Liver (tissue), 9 donors: ENCODE results near the gene BDKRB2. TPM values are rescaled to one million over a fixed set of nuclear protein-coding genes. Genes with fewer than 3 reads are reported as not detected.

Experiments used
- DNase-seq: peaks from one replicate; pipeline ENCODE4 v3.0.0-alpha.2; 2017; ENCODE audit warnings: low spot score
- H3K27ac ChIP-seq, 2 donors: one replicate each; pipeline ENCODE4 v1.7.0; 2013; ENCODE audit warnings: inconsistent platforms in 2 of 2, low read length in 2 of 2, control low read depth in 1 of 2, low read depth in 1 of 2, mild to moderate bottlenecking in 1 of 2
- H3K27me3 ChIP-seq, 4 donors: one replicate each; pipeline versions ENCODE4 v1.6.1 to v1.7.0; 2013; ENCODE audit warnings: low read length in 3 of 4, inconsistent platforms in 1 of 4, mild to moderate bottlenecking in 1 of 4, moderate library complexity in 1 of 4; ENCODE audit not compliant: control insufficient read depth in 4 of 4, insufficient read depth in 4 of 4
- H3K36me3 ChIP-seq, 4 donors: one replicate each; pipeline versions ENCODE4 v1.6.1 to v1.7.0; 2013; ENCODE audit warnings: low read length in 3 of 4, mild to moderate bottlenecking in 3 of 4, low read depth in 1 of 4, moderate library complexity in 1 of 4; ENCODE audit not compliant: control insufficient read depth in 4 of 4, insufficient read depth in 3 of 4
- H3K4me1 ChIP-seq, 4 donors: one replicate each; pipeline versions ENCODE4 v1.6.1 to v1.7.0; 2013; ENCODE audit warnings: low read length in 3 of 4, mild to moderate bottlenecking in 3 of 4, moderate library complexity in 1 of 4; ENCODE audit not compliant: control insufficient read depth in 4 of 4, insufficient read depth in 4 of 4
- H3K4me3 ChIP-seq, 3 donors: one replicate each; pipeline versions ENCODE4 v1.6.1 to v1.7.0; 2013; ENCODE audit warnings: low read length in 3 of 3, control low read depth in 1 of 3, low read depth in 1 of 3, mild to moderate bottlenecking in 1 of 3
- H3K9ac ChIP-seq, 2 donors: one replicate each; pipeline ENCODE4 v1.7.0; 2013; ENCODE audit warnings: low read length in 2 of 2, mild to moderate bottlenecking in 2 of 2, moderate library complexity in 2 of 2, control low read depth in 1 of 2, low read depth in 1 of 2
- H3K9me3 ChIP-seq, 4 donors: one replicate each; pipeline versions ENCODE4 v1.6.1 to v1.7.0; 2013; ENCODE audit warnings: low read length in 3 of 4; ENCODE audit not compliant: control insufficient read depth in 4 of 4
- EGR1 ChIP-seq, 2 donors: IDR thresholded peaks; 2 replicates each; pipeline ENCODE4 v1.6.1; 2016 to 2018; ENCODE audit warnings: antibody characterized with exemption in 2 of 2, low read depth in 2 of 2
- FOXA1 ChIP-seq: IDR thresholded peaks from 2 replicates; pipeline ENCODE4 v1.6.1; 2016; ENCODE audit warnings: antibody characterized with exemption
- FOXA2 ChIP-seq: IDR thresholded peaks from 2 replicates; pipeline ENCODE4 v1.6.1; 2016; ENCODE audit warnings: antibody characterized with exemption
- GABPA ChIP-seq, 2 donors: IDR thresholded peaks in 1 of 2; conservative IDR thresholded peaks in 1 of 2; 2 replicates each; pipeline ENCODE4 v1.6.1; 2016; ENCODE audit warnings: antibody characterized with exemption in 2 of 2, mild to moderate bottlenecking in 1 of 2, moderate library complexity in 1 of 2
- HNF4A ChIP-seq, 2 donors: conservative IDR thresholded peaks; 2 replicates each; pipeline ENCODE4 v1.6.1; 2016; ENCODE audit warnings: antibody characterized with exemption in 2 of 2, mild to moderate bottlenecking in 2 of 2
- HNF4G ChIP-seq: IDR thresholded peaks from 2 replicates; pipeline ENCODE4 v1.6.1; 2016; ENCODE audit warnings: antibody characterized with exemption
- JUND ChIP-seq, 2 donors: IDR thresholded peaks; 2 replicates each; pipeline ENCODE4 v1.6.1; 2016; ENCODE audit warnings: antibody characterized with exemption in 2 of 2
- MAX ChIP-seq: IDR thresholded peaks from 2 replicates; pipeline ENCODE4 v1.6.1; 2016; ENCODE audit warnings: antibody characterized with exemption
- NR2F2 ChIP-seq: IDR thresholded peaks from 2 replicates; pipeline ENCODE4 v1.6.1; 2016; ENCODE audit warnings: antibody characterized with exemption
- RAD21 ChIP-seq, 2 donors: IDR thresholded peaks; 2 replicates each; pipeline ENCODE4 v1.6.1; 2016; ENCODE audit warnings: antibody characterized with exemption in 2 of 2, mild to moderate bottlenecking in 2 of 2
- RXRA ChIP-seq, 2 donors: IDR thresholded peaks; 2 replicates each; pipeline ENCODE4 v1.6.1; 2017 to 2018; ENCODE audit warnings: antibody characterized with exemption in 2 of 2, mild to moderate bottlenecking in 1 of 2
- SP1 ChIP-seq: IDR thresholded peaks from 2 replicates; pipeline ENCODE4 v1.6.1; 2018; ENCODE audit warnings: antibody characterized with exemption, mild to moderate bottlenecking
- TAF1 ChIP-seq: conservative IDR thresholded peaks from 2 replicates; pipeline ENCODE4 v1.6.1; 2016; ENCODE audit warnings: antibody characterized with exemption, mild to moderate bottlenecking
- YY1 ChIP-seq: IDR thresholded peaks from 2 replicates; pipeline ENCODE4 v1.6.1; 2016; ENCODE audit warnings: antibody characterized with exemption, mild to moderate bottlenecking
- WGBS: extraction: QIAGEN DNeasy Blood & Tissue Kit; methylation state at CpG from one replicate; pipeline ENCODE4 v1.1.7; 2013; 5-methylcytosine and 5-hydroxymethylcytosine counted together
- polyA plus RNA-seq, 2 donors: library from polyadenylated mRNA; stranded (reverse) in 1 of 2; unstranded in 1 of 2; fragments of 200-250 nt in 1 of 2; fragments of >200 nt in 1 of 2; fragmentation: Nextera tagmentation in 1 of 2; extraction: Ambion mirVana in 1 of 2; gene quantifications; one replicate each; pipeline versions ENCODE4 v1.2.1 to v1.2.3, GENCODE V29; 2013 to 2015
- total RNA-seq, 2 donors: library from RNA; depleted of rRNA; stranded (reverse); fragments of >200 nt; gene quantifications; one replicate each; pipeline ENCODE4 v1.2.3, GENCODE V29; 2014
- TF ChIP-seq, protein P1 (sequence below): fragments of 150-350 bp; IDR thresholded peaks from 2 replicates; pipeline ENCODE4 v1.5.1; 2017; ENCODE audit warnings: improper control_type of control experiment, low read depth, low read length; ENCODE audit not compliant: missing input control
- TF ChIP-seq, protein P2 (sequence below): IDR thresholded peaks from 2 replicates; pipeline ENCODE4 v1.6.1; 2016; ENCODE audit warnings: antibody characterized with exemption
- TF ChIP-seq, protein P3 (sequence below): IDR thresholded peaks from 2 replicates; pipeline ENCODE4 v1.6.1; 2016; ENCODE audit warnings: antibody characterized with exemption
- TF ChIP-seq, protein P4 (sequence below): IDR thresholded peaks from 2 replicates; pipeline ENCODE4 v1.6.1; 2016; ENCODE audit warnings: antibody characterized with exemption, mild to moderate bottlenecking
- donor health status: healthy.
- donor health status: healthy.
- donor health status: healthy.
- donor health status: healthy.
- donor health status: healthy.

Gene BDKRB2
- total and polyA plus RNA-seq, 4 donors, result 0.10 to 0.25 (median 0.17) TPM

DNA sequence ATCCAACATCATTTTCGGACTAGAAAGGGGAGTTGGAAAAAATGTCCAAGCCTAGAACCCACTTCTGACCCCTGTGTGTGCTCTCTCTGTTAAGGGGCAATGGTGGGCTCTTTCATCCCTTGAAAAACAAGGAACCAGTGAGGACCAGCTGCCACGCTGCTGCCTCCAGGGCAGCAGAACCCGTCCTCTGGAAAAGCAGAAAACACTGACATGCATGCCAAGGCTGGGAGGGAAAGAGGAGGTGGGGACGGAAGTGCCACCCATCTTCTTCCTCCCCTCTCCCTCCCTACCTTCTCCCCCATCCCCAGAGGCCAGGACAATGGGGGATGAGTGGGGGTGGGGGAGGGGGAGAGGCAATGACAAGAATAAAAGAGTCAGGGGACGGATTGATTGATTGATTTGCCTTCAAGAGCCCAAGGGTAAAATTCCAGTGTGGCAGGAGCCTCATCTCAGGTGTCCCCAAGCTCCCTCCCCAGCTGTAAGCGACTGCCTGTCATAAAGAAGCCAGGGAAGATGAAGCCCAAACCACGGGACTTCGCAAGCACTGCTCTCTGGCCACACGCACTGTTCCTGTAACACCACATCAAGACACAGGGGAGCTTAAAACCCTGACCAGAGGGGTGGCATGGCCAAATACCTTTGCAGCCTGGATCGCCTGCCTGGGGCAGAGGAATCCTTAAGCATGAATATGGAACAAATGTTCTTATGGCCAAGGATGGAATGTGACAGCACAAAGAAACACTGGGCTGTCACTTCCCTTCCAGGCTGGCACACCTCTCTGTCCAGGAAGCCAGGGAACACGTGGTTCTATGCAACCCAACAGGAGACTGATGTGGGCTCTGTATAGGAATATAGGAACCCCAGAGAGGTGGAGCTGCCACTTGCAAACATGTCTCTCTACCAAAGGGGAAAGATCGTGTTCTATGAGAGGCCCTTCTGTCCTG lies 38.9 kb upstream of the BDKRB2 start:
- H3K27me3 ChIP-seq, result no peaks in the 10 kb centered on the region
- H3K27ac ChIP-seq, result no peak overlapping the region
- WGBS, result 80% methylated on average over 12 of the region's 12 CpGs
- no peak overlapping the region for H3K4me3 ChIP-seq
- TF ChIP-seq MAX (no peak), YY1 (no peak), RXRA (IDR thresholded peaks at IDR 0.05) (no peak), RAD21 (IDR thresholded peaks at IDR 0.05) (no peak), FOXA1 (no peak), HNF4A (conservative IDR thresholded peaks at IDR 0.05) (no peak), SP1 (no peak), GABPA (IDR thresholded peaks at IDR 0.05 in 1 of 2, conservative IDR thresholded peaks at IDR 0.05 in 1 of 2) (no peak), TAF1 (no peak), FOXA2 (no peak), EGR1 (IDR thresholded peaks at IDR 0.05; ENCODE audit: low read depth in 2 of 2) (no peak), HNF4G (no peak), JUND (IDR thresholded peaks at IDR 0.05) (no peak), NR2F2 (no peak)
- TF ChIP-seq, protein P1, sequence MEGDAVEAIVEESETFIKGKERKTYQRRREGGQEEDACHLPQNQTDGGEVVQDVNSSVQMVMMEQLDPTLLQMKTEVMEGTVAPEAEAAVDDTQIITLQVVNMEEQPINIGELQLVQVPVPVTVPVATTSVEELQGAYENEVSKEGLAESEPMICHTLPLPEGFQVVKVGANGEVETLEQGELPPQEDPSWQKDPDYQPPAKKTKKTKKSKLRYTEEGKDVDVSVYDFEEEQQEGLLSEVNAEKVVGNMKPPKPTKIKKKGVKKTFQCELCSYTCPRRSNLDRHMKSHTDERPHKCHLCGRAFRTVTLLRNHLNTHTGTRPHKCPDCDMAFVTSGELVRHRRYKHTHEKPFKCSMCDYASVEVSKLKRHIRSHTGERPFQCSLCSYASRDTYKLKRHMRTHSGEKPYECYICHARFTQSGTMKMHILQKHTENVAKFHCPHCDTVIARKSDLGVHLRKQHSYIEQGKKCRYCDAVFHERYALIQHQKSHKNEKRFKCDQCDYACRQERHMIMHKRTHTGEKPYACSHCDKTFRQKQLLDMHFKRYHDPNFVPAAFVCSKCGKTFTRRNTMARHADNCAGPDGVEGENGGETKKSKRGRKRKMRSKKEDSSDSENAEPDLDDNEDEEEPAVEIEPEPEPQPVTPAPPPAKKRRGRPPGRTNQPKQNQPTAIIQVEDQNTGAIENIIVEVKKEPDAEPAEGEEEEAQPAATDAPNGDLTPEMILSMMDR, result no peak
- TF ChIP-seq, protein P2, sequence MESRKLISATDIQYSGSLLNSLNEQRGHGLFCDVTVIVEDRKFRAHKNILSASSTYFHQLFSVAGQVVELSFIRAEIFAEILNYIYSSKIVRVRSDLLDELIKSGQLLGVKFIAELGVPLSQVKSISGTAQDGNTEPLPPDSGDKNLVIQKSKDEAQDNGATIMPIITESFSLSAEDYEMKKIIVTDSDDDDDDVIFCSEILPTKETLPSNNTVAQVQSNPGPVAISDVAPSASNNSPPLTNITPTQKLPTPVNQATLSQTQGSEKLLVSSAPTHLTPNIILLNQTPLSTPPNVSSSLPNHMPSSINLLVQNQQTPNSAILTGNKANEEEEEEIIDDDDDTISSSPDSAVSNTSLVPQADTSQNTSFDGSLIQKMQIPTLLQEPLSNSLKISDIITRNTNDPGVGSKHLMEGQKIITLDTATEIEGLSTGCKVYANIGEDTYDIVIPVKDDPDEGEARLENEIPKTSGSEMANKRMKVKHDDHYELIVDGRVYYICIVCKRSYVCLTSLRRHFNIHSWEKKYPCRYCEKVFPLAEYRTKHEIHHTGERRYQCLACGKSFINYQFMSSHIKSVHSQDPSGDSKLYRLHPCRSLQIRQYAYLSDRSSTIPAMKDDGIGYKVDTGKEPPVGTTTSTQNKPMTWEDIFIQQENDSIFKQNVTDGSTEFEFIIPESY, result no peak
- TF ChIP-seq, protein P3, sequence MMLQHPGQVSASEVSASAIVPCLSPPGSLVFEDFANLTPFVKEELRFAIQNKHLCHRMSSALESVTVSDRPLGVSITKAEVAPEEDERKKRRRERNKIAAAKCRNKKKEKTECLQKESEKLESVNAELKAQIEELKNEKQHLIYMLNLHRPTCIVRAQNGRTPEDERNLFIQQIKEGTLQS, result no peak
- TF ChIP-seq, protein P4, sequence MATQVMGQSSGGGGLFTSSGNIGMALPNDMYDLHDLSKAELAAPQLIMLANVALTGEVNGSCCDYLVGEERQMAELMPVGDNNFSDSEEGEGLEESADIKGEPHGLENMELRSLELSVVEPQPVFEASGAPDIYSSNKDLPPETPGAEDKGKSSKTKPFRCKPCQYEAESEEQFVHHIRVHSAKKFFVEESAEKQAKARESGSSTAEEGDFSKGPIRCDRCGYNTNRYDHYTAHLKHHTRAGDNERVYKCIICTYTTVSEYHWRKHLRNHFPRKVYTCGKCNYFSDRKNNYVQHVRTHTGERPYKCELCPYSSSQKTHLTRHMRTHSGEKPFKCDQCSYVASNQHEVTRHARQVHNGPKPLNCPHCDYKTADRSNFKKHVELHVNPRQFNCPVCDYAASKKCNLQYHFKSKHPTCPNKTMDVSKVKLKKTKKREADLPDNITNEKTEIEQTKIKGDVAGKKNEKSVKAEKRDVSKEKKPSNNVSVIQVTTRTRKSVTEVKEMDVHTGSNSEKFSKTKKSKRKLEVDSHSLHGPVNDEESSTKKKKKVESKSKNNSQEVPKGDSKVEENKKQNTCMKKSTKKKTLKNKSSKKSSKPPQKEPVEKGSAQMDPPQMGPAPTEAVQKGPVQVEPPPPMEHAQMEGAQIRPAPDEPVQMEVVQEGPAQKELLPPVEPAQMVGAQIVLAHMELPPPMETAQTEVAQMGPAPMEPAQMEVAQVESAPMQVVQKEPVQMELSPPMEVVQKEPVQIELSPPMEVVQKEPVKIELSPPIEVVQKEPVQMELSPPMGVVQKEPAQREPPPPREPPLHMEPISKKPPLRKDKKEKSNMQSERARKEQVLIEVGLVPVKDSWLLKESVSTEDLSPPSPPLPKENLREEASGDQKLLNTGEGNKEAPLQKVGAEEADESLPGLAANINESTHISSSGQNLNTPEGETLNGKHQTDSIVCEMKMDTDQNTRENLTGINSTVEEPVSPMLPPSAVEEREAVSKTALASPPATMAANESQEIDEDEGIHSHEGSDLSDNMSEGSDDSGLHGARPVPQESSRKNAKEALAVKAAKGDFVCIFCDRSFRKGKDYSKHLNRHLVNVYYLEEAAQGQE, result no peak
- H3K9ac ChIP-seq, result no peak overlapping the region
- H3K4me1 ChIP-seq, result no peaks in the 10 kb centered on the region
- peak; percentile 19 for DNase-seq
- no peaks in the 10 kb centered on the region for H3K9me3 ChIP-seq
- H3K36me3 ChIP-seq, result no peaks in the 10 kb centered on the region
